HEK293T (cell line): ENCODE results near the gene DGAT2.
A peak's percentile ranks its signal among the peaks of the same experiment; 100 is the strongest.

ENCODE experiments used
- CTCF ChIA-PET: fragments of 350-600 bp; formaldehyde crosslinking; extraction: SDS; loops from one replicate; lab custom pipeline; 2021; ENCODE audit warnings: antibody characterized with exemption, inconsistent platforms; lab: Yijun Ruan, JAX
- POLR2A ChIA-PET: fragments of 350-600 bp; formaldehyde crosslinking; extraction: SDS; loops from one replicate; lab custom pipeline; 2020; ENCODE audit warnings: antibody characterized with exemption, inconsistent platforms; lab: Yijun Ruan, JAX
- DNase-seq: peaks from one replicate; pipeline ENCODE4 v3.0.0; 2012; ENCODE audit warnings: mixed read lengths; ENCODE audit errors: extremely low spot score
- ARNT ChIP-seq: fragments of 450-650 bp; IDR thresholded peaks from 2 replicates; pipeline ENCODE4 v1.6.1; 2017; ENCODE audit warnings: mild to moderate bottlenecking
- BHLHE40 ChIP-seq: fragments of 450-650 bp; IDR thresholded peaks from 2 replicates; pipeline ENCODE4 v1.6.1; 2016; ENCODE audit warnings: mild to moderate bottlenecking, moderate library complexity, borderline replicate concordance
- CTBP1 ChIP-seq: fragments of 450-650 bp; IDR thresholded peaks from 2 replicates; pipeline ENCODE4 v1.6.1; 2016; ENCODE audit warnings: borderline replicate concordance
- ELF4 ChIP-seq: fragments of 450-650 bp; IDR thresholded peaks from 2 replicates; pipeline ENCODE4 v1.6.1; 2017; ENCODE audit warnings: antibody characterized with exemption
- FOXA1 ChIP-seq: fragments of 450-650 bp; IDR thresholded peaks from 2 replicates; pipeline ENCODE4 v1.6.1; 2016; ENCODE audit warnings: mild to moderate bottlenecking
- FOXK2 ChIP-seq: fragments of 450-650 bp; IDR thresholded peaks from 2 replicates; pipeline ENCODE4 v1.6.1; 2016; ENCODE audit warnings: mild to moderate bottlenecking
- FOXM1 ChIP-seq: fragments of 450-650 bp; IDR thresholded peaks from 2 replicates; pipeline ENCODE4 v1.6.1; 2017; ENCODE audit warnings: mild to moderate bottlenecking, borderline replicate concordance
- HDGF ChIP-seq: fragments of 450-650 bp; IDR thresholded peaks from 2 replicates; pipeline ENCODE4 v1.6.1; 2017; ENCODE audit warnings: antibody characterized with exemption, borderline replicate concordance
- L3MBTL2 ChIP-seq: fragments of 450-650 bp; conservative IDR thresholded peaks from 2 replicates; pipeline ENCODE4 v1.6.1; 2016; ENCODE audit warnings: mild to moderate bottlenecking
- LEF1 ChIP-seq: fragments of 450-650 bp; IDR thresholded peaks from 2 replicates; pipeline ENCODE4 v1.6.1; 2017; ENCODE audit warnings: mild to moderate bottlenecking, borderline replicate concordance
- NFRKB ChIP-seq: fragments of 450-650 bp; IDR thresholded peaks from 2 replicates; pipeline ENCODE4 v1.6.1; 2016; ENCODE audit warnings: mild to moderate bottlenecking, moderate library complexity
- PKNOX1 ChIP-seq: fragments of 450-650 bp; IDR thresholded peaks from 2 replicates; pipeline ENCODE4 v1.6.1; 2016
- SP1 ChIP-seq: fragments of 450-650 bp; IDR thresholded peaks from 2 replicates; pipeline ENCODE4 v1.6.1; 2017
- SUZ12 ChIP-seq: fragments of 450-650 bp; IDR thresholded peaks from 2 replicates; pipeline ENCODE4 v1.6.1; 2016; ENCODE audit warnings: mild to moderate bottlenecking
- TARDBP ChIP-seq: fragments of 450-650 bp; IDR thresholded peaks from 2 replicates; pipeline ENCODE4 v1.6.1; 2016
- ZNF384 ChIP-seq: fragments of 450-650 bp; IDR thresholded peaks from 2 replicates; pipeline ENCODE4 v1.6.1; 2016

DGAT2 gene

GRCh38 chr11:75801362-75802020, 32.9 kb downstream of the DGAT2 start:
- TF ChIP-seq ARNT (no peak), NFRKB (no peak), L3MBTL2 (no peak), FOXA1 (no peak), FOXK2 (no peak), ZNF384 (no peak), CTBP1 (no peak), TARDBP (no peak), HDGF (no peak), ELF4 (no peak), BHLHE40 (no peak), FOXM1 (no peak), PKNOX1 (no peak), SUZ12 (no peak), SP1 (no peak), LEF1 (no peak)
- ChIA-PET POLR2A (no interaction called here), CTCF (interaction anchor here (0.7 to 1.9 kb wide), 4 partner anchors 66 to 351 kb away, joined by 3 to 5 read pairs (median 4); no protein-coding TSS in a partner anchor)
- no peak for DNase-seq

GRCh38 chr11:75802021-75802912, 33.7 kb downstream of the DGAT2 start:
- TF ChIP-seq FOXM1 (no peak), HDGF (no peak), FOXA1 (no peak), ELF4 (no peak), SUZ12 (no peak), L3MBTL2 (no peak), PKNOX1 (no peak), CTBP1 (no peak), SP1 (no peak), ARNT (no peak), LEF1 (no peak), NFRKB (no peak), BHLHE40 (no peak), FOXK2 (no peak), ZNF384 (no peak), TARDBP (no peak)
- ChIA-PET CTCF (interaction anchor here (0.7 to 1.9 kb wide), 10 partner anchors 9 to 350 kb away, joined by 3 to 21 read pairs (median 4); no protein-coding TSS in a partner anchor), POLR2A (no interaction called here)
- DNase-seq = no peak

GRCh38 chr11:75802913-75803820, 34.6 kb downstream of the DGAT2 start:
- DNase-seq = peak; percentile 79
- TF ChIP-seq SP1 = no peak
- no peak for TF ChIP-seq FOXM1
- no peak for TF ChIP-seq ZNF384
- TF ChIP-seq PKNOX1 = no peak
- TF ChIP-seq HDGF = no peak
- TF ChIP-seq L3MBTL2 = no peak
- no peak for TF ChIP-seq BHLHE40
- no peak for TF ChIP-seq SUZ12
- TF ChIP-seq NFRKB = no peak
- no peak for TF ChIP-seq ELF4
- no peak for TF ChIP-seq CTBP1
- TF ChIP-seq ARNT = no peak
- TF ChIP-seq LEF1 = no peak
- TF ChIP-seq FOXK2 = no peak
- TF ChIP-seq FOXA1 = no peak
- POLR2A ChIA-PET = no interaction called here
- CTCF ChIA-PET = interaction anchor here (0.6 to 1.9 kb wide), 9 partner anchors 10 to 349 kb away, joined by 3 to 21 read pairs (median 4); no protein-coding TSS in a partner anchor

GRCh38 chr11:75809111-75809510, 40.5 kb downstream of the DGAT2 start:
- TF ChIP-seq FOXA1 (no peak), TARDBP (no peak), L3MBTL2 (no peak), PKNOX1 (no peak), SP1 (no peak), FOXK2 (no peak), ZNF384 (no peak), BHLHE40 (no peak), CTBP1 (no peak), ARNT (no peak), FOXM1 (no peak), SUZ12 (no peak), LEF1 (no peak), NFRKB (no peak), HDGF (no peak), ELF4 (no peak)
- ChIA-PET POLR2A (no interaction called here), CTCF (no interaction called here)
- no peak for DNase-seq
